NB4 (cell line): Measurements from ENCODE around the gene ZAR1.
A peak's percentile ranks its signal among the peaks of the same experiment; 100 is the strongest.

ENCODE experiments used
- DNase-seq: peaks from one replicate; pipeline ENCODE4 v3.0.0; 2010; ENCODE audit warnings: low read depth
- H3K4me3 ChIP-seq: one replicate; pipeline ENCODE4 v1.5.1; 2011; ENCODE audit warnings: mild to moderate bottlenecking, low read depth, low read length, moderate library complexity
- CTCF ChIP-seq: IDR thresholded peaks from one replicate; pipeline ENCODE4 v1.5.1; 2012; ENCODE audit warnings: low read depth, low read length
- MAX ChIP-seq: IDR thresholded peaks from 2 replicates; pipeline ENCODE4 v1.6.1; 2011; ENCODE audit warnings: low read depth, low read length
- MYC ChIP-seq: IDR thresholded peaks from 2 replicates; pipeline ENCODE4 v1.6.1; 2011; ENCODE audit warnings: low read depth, low read length
- POLR2A ChIP-seq: IDR thresholded peaks from 2 replicates; pipeline ENCODE4 v1.6.1; 2011; ENCODE audit warnings: mild to moderate bottlenecking; ENCODE audit not compliant: insufficient read length; ENCODE audit errors: extremely low read depth

ZAR1 gene

GRCh38 chr4:48454591-48454990, 35.5 kb upstream of the ZAR1 start:
- TF ChIP-seq MYC (no peak), CTCF (no peak), MAX (no peak), POLR2A (no peak)
- no peak overlapping the region for H3K4me3 ChIP-seq

GRCh38 chr4:48461000-48461399, 29.1 kb upstream of the ZAR1 start:
- TF ChIP-seq MYC (no peak), POLR2A (no peak), CTCF (no peak), MAX (no peak)
- DNase-seq, result no peak
- no peak overlapping the region for H3K4me3 ChIP-seq

More at GRCh38 chr4:48454591-48454990, 35.5 kb upstream of the ZAR1 start:
- no peak for DNase-seq

- no peak overlapping the region for H3K4me3 ChIP-seq
- DNase-seq, result no peak
- TF ChIP-seq POLR2A, result no peak
- no peak for TF ChIP-seq CTCF
- no peak for TF ChIP-seq MAX
- TF ChIP-seq MYC, result no peak
These were observed 27.7 kb upstream of the ZAR1 start for GRCh38 chr4:48462363-48462762.

- peak; percentile 81 for DNase-seq
- no peak overlapping the region for H3K4me3 ChIP-seq
These were observed 22.6 kb upstream of the ZAR1 start for GRCh38 chr4:48467442-48467841.

GRCh38 chr4:48467891-48468290, 22.2 kb upstream of the ZAR1 start:
- TF ChIP-seq CTCF, result no peak
- no peak for TF ChIP-seq MYC
- TF ChIP-seq POLR2A, result no peak
- TF ChIP-seq MAX, result no peak
- DNase-seq, result no peak
- no peak overlapping the region for H3K4me3 ChIP-seq

More at GRCh38 chr4:48467442-48467841, 22.6 kb upstream of the ZAR1 start:
- no peak for TF ChIP-seq MAX
- TF ChIP-seq CTCF, result no peak
- TF ChIP-seq POLR2A, result no peak
- TF ChIP-seq MYC, result no peak

GRCh38 chr4:48470137-48470536, 19.9 kb upstream of the ZAR1 start:
- no peak for TF ChIP-seq POLR2A
- TF ChIP-seq CTCF, result no peak
- no peak for TF ChIP-seq MAX
- no peak for TF ChIP-seq MYC

More at GRCh38 chr4:48470137-48470536, 19.9 kb upstream of the ZAR1 start:
- no peak overlapping the region for H3K4me3 ChIP-seq
- DNase-seq, result no peak
